Measurements from ENCODE around the gene CLCNKB.

GRCh38 chr1:15998929-15999328 lies 44.7 kb upstream of the CLCNKB start:
- TF ChIP-seq CTCF (IDR thresholded peaks at IDR 0.05; ENCODE audit: low read depth, low read length, poor library complexity, severe bottlenecking), result no peak
- no peak for TF ChIP-seq EZH2phosphoT487 (IDR thresholded peaks at IDR 0.05; ENCODE audit: borderline replicate concordance, low read length)

Measured in DOHH2 (cell line).